ENCODE measurements around the gene JAGN1.
"Not testable (repeated sequence)": the region's sequence is repeated elsewhere in the genome, so short reads cannot be mapped to it uniquely, and the experiment has no call there.

JAGN1 gene

DNA sequence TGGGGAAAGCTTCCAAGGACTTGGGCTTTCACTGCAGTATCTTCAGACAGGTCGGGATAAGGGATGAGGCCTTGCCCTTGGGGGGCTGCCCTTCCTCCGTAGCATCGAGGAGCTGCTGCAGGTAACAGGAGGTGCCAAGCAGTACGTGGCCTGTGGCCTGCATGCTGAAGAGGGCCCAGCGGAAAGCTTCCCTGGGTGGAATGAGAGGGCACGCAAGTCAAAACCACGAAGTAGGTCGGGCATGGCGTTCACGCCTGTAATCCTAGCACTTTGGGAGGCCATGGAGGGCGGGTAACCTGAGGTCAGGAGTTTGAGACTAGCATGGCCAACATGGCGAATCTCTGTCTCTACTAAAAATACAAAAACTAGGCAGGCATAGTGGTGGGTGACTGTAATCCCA, 23.3 kb upstream of the JAGN1 start:
- no peak for DNase-seq (ENCODE audit: low spot score)

DNA sequence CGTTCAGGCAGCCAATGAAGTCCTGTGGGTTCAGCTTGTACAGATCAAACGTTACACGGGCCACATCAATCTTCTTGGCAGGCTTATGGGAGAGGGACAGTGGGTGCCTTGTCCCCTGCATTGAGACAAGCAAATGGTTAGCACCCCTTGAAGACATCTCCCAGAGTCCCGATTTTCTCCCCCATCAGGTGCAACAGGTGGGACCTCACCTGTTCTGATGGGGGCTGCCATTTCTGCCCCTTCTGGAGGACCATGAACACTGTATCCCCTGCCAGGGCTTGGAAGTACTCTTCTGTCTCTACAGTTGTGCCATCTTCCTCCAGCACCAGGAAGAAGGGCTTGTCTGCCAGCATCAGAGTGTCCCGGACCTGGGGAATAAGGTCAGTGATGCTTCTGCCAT, 20.5 kb upstream of the JAGN1 start:
- no peak for DNase-seq (ENCODE audit: low spot score)

DNA sequence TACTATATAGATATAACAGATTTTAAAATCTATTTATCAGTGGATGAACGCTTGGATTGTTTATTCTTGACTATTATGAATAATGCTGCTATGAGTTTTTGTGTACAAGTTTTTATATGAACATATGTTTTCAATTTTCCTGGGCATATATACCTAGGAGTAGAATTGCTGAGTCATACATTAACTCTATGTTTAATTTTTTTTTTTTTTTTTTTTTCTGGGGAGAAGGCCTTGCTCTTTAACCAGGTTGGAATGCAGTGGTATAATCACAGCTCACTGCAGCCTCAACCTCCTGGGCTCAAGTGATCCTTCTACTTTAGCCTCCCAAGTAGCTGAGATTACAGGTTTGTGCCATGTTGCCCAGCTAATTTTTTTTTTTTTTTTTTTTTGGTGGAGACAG, 19.4 kb upstream of the JAGN1 start:
- DNase-seq (ENCODE audit: low spot score) = no peak

DNA sequence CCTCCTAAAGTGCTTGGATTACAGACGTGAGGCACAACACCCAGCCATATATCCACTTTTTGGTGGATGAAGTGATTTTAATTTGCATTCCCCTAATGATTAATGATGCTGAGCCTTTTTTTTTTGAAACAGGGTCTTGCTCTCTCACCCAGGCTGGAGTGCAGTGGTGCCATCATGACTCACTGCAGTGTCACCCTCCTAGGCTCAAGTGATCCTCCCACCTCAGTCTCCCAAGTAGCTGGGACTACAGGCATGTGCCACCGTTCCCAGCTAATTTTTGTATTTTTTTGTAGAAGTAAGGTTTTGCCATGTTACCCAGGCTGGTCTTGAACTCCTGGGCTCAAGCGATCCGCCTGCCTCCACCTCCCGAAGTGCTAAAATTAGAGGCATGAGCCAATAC, 18.3 kb upstream of the JAGN1 start:
- DNase-seq (ENCODE audit: low spot score) = not testable (repeated sequence)

DNA sequence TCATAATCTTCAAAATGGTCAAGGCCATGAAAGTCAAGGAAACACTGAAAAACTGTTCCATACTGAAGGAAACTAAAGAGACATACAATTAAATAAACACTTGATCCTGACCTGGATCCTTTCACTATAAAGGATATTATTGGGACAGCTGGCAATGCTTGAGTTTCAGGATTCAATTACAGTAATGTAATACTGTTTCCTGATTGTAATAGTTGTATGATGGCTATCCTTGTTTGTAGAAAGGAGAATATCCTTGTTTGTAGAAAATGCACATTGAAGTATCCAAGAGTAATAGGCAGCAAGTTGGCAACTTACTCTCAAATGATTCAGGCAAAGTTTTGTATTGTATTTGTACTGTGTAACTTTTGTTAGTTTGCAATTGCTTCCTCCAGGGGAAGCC, 15.0 kb upstream of the JAGN1 start:
- no peak for DNase-seq (ENCODE audit: low spot score)

DNA sequence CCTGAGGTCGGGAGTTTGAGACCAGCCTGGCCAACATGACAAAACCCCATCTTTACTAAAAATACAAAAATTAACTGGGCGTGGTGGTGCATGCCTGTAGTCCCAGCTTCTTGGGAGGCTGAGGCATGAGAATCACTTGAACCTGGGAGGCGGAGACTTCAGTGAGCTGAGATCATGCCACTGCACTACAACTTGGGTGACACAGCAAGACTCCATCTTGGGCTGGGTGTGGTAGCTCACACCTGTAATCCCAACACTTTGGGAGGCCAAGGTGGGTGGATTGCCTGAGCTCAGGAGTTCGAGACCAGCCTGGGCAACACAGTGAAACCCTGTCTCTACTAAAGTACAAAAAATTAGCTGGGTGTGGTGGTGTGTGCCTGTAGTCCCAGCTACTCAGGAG, 14.2 kb upstream of the JAGN1 start:
- not testable (repeated sequence) for DNase-seq (ENCODE audit: low spot score)

DNA sequence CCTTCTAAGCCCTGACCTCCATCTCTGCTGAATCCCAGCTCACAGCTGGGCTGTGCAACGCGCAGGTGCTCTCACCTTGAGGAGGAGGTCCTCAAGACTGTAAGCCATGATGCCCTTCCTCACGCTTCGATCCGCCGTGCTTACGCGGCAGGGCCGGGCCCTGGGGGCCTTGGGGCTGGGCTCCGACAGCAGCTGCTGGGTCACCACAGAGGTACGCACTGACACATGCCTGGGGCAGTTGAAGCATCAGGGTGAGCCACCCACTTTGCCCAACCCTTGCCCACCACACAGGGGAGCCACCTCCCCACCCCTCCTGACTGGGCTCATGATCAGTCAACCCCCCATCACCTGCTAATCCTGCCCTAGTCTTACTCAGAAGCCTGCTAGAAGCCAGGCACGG, 13.4 kb upstream of the JAGN1 start:
- DNase-seq (ENCODE audit: low spot score) = no peak

DNA sequence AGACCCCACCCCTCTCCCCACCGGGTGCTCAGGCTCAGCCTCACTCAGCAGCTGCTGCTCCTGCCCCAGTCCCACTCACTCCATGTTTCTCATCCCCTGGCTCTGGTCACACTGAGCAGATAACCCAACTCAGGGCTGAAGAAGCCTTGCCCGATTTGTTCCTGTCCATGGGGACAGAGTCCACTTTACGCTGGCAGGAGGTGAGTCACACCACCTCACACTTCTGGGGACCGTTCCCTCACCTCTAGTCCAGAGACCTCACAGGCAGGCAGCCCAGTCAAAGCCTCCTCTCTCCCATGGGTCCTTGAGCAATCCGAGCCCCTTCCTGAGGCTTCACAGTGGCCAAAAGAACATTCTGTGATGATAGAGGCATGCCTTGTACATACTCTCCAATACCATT, 11.7 kb upstream of the JAGN1 start:
- DNase-seq (ENCODE audit: low spot score) = no peak

DNA sequence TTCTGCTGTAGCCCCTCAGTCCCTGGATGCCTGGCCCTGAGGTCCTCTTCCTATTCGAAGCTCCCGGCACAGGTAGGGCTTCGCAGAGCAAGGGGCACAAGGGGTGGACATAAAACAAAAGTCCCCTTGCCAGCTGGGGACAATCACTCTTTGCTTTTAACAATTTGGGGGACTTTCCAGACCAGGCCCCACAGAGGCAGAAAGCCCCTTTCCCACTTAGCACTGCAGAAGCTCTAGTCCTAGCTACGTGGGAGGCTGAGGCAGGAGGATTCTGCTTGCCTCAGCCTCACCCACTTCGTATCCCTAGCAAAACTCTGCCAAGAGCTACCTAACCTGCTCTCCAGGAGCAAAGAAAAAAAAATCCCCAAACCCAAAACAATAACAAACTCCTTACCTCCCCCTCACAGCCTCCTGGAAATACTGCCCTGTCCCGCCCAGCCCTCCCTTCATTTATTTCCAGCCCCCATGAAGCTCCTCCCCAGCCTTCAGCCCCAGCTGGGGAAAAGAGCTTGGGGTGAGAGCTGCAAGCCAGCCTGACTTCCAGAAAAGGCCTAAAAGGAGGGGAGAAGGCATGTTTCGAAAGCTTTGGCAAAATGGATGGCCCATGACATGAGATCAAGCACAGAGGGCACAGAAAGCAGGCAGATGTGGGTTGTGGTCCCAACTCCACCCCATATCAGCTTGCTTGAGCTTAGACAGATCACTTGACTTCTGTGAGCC, 10.4 kb upstream of the JAGN1 start, which contains the start of gene CIDEC:
CIDEC (minus strand) TSS at position 424 of the 720 bp plus-strand sequence. CDS start 1,767 bp downstream, outside the sequence.
- DNase-seq (ENCODE audit: low spot score) = no peak

DNA sequence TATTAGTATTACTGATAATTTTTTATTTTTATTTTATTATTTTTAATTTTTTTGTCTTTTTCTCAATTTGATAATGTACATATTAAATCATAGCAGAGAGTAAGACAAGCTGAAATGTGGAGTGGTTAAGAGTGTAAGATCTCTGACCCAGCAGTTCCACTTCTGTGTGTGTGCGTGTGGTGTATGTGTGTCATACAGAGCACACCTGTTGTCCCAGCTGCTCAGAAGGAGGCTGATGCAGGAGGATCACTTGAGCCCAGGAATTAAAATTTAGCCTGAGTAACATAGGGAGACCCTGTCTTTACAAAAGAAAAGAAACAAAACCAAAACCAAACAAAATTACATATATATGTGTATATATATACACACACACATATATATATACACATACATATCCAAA, 9.0 kb upstream of the JAGN1 start:
- DNase-seq (ENCODE audit: low spot score) = no peak

DNA sequence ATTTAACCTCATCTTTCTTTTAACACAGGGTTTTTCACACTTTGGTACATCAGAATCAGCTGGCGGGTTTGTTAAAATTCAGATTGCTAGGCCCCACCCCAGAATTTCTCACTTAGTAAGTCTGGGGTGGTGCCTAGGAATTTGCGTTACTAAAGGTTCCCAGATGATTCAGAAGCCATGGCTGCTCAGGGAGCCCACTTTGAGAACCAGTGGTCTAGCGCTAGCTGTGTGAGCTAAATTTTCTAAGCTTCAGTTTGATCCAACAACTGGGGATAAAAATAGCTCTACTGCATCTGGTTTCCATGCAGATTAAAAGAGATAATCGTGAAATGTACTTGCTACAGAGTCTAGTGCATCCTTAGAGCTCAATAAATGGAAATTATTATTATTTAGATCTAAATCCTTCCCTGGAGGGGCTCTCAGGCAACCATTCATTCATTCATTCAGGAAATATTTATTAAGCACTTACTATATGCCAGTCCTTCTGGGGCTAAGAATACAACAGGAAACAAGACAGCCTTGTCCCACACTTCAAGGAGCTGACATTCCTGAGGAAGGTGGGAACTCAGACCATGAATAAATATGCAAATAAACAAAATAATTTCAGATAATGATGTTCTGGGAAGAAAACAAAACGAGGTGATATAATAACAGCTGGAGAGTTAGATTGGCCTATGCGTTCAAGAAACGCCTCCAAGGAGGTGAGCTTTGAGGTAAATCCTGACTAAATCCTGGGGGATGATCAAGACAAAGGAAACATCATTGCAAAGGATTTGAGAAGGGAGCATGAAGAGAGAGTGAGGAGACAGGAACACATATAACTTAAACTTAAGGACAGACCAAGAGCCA, 6.5 kb upstream of the JAGN1 start:
- no peak for DNase-seq (ENCODE audit: low spot score)

DNA sequence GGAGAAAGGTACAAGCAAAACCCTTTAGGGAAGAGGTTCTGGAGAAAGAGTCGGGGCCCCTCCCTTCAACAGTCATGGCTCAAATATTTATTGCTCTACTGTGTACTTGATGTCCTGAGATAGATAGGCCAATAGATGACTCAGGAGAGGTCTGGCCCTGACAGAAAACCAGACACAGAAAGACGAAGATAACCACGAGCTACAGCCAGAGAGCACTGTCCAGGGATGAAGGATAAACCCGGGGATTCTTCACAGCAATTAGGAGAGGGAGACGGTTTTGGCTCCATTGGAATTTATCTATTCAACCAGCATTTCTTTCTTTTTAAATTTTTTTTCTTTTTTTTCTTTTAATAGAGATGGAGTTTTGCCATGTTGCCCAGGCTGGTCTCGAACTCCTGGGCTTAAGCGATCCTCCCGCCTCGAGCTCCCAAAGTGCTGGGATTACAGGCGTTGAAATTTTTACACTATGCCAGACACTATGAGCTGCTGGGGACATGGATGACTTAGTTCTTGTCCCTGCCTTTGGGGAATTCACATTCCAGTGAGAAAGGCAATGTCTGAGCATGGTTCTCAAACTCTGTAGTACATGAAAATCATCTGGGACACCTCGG, 5.8 kb upstream of the JAGN1 start:
- DNase-seq (ENCODE audit: low spot score) = no peak

DNA sequence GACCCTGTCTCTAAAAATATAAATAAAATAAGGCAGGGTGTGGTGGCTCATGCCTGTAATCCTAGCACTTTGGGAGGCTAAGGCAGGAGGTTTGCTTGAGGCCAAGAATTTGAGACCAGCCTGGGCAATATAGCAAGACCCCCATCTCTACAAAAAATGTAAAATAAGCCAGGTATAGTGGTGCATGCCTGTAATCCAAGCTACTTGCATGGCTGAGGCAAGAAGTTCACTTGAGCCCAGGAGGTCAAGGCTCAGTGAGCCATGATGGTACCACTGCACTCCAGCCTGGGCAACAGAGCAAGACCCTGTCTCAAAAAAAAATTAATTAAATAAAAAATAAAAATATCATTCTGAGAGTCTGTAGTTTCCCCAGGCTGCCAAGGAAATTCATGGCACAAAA, 4.1 kb upstream of the JAGN1 start:
- DNase-seq (ENCODE audit: low spot score) = no peak

DNA sequence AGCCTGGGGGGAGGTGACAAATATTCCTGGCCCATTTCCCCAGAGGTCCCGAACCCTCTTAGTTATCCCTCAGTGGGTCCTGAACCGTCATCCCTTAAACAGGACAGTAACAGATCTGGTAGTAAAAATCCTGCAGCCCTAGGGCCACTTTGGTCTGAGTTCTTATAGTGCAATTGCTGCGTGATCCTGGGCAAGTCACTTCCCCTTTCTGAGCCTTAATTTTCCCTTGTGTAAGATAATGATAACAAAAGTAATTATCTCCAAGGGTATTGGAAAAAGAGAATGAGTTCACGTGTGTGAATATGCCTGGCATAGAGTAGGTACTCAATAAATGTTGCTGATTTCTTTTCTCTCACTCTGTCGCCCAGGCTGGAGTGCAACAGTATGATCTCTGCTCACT, 2.9 kb upstream of the JAGN1 start:
- no peak for DNase-seq (ENCODE audit: low spot score)

DNA sequence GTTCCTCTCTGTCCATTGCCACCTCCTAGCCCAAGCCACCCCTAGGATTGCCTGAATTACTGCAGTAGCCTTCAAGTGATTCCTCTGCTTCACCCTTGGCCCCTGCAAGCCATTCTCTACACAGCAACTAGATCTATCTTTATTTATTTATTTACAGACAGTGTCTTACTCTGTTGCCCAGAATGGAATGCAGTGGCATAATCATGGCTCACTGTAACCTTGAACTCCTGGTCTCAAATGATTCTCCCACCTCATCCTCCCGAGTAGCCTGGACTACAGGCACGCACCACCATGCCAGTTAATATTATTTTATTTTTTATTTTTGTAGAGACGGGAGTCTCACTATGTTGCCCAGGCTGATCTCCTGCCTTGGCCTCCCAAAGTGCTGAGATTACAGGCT, 1.9 kb upstream of the JAGN1 start:
- DNase-seq (ENCODE audit: low spot score) = no peak

DNA sequence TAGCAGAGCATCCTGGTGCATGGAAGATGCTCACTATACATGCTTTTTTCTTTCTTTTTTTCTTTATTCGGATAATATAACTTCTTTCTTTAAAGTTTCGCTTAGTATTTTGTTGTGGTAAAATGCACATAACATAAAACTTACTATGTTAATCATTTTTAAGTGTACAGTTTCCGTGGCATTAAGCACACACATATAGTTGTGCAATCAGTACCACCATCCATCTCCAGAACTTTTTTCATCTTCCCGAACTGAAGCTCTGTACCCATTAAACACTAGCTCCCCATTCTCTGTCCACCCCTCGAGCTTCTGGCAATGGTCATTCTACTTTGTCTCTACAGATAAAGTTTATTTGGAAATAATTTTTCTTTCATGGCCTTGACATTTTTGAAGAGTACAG, 1.0 kb upstream of the JAGN1 start:
- no peak for DNase-seq (ENCODE audit: low spot score)

DNA sequence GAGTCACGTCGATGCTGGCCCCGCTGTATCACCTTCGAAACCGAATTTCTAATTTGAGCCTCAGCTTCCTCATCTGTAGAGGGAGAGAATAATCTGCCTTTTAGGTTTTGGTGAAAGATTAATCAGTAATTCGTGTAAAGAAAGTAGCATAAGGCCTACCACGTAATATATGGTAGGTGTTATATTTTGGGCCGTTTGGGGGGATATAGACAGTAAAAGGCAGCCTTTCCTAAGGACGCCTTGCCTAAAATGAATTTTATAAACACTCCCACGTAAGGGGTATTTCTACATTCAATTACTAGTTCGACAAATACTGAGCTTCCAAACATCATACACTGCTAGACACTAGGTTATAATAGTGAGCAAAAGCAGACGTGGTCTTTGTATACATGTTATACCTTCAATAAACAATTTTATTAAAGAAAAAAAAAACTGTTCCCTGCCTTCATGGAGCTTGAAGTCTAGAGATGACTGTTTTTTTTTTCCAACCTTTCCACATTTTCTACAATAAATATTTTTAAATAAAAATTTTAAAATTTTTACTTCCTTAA, 737 bp downstream of the JAGN1 start:
- DNase-seq (ENCODE audit: low spot score) = no peak

DNA sequence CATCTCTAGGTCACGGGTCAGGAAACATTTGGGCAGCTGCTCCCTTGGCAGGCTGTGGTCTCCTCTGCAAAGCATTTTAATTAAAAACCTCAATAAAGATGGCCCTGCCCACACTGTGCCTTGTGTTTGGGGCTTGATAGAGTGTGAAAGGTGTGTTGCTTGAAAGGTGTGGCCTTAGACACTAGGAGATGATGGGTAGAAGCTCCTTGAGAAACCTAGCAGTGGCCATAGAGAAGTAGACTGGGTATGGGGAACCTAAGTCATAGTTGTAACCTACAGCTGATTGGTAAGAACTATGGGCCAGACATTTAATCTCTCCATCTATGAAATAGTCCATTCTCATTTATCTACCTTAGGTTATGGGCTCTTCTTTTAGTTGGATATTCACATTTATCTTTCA, 3.3 kb downstream of the JAGN1 start:
- DNase-seq (ENCODE audit: low spot score) = no peak

DNA sequence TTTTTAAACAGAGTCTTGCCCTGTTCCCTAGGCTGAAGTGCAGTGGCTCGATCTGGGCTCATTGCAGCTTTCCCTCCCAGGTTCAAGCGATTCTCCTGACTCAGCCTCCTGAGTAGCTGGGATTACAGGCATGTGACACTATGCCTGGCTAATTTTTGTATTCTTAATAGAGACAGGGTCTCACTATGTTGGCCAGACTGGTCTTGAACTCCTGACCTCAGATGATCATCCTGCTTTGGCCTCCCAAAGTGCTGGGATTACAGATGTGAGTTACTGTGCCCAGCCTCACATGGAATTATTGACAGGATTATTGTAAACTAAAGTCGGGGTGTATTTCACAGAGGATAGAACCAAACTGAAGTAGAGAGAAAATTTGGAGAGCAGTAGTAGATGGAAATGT, 5.3 kb downstream of the JAGN1 start:
- not testable (repeated sequence) for DNase-seq (ENCODE audit: low spot score)

DNA sequence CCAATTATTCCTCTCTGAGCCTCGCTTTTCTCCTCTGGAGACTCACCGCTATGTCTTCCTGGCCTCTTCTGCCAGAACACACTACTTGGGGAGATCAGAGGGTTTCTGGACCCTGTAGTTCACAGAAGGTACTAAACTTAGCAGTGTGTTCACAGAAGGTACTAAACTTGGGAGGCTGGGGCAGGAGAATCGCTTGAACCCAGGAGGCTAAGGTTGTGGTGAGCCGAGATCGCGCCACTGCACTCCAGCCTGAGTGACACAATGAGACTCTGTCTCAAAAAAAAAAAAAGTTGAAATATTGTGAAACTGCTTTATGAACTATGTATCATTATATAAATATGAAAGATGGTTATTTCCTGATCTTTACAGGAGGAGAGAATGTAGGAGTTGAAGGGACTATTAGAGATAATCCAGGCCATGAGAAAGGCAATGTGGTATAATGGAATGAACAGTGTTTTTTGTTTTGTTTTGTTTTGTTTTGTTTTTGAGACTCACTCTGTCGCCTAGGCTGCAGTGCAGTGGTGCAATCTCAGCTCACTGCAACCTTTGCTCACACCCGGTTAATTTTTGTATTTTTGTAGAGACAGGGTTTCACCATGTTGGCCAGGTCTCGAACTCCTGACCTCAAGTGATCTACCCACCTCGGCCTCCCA, 6.5 kb downstream of the JAGN1 start:
- not testable (repeated sequence) for DNase-seq (ENCODE audit: low spot score)

DNA sequence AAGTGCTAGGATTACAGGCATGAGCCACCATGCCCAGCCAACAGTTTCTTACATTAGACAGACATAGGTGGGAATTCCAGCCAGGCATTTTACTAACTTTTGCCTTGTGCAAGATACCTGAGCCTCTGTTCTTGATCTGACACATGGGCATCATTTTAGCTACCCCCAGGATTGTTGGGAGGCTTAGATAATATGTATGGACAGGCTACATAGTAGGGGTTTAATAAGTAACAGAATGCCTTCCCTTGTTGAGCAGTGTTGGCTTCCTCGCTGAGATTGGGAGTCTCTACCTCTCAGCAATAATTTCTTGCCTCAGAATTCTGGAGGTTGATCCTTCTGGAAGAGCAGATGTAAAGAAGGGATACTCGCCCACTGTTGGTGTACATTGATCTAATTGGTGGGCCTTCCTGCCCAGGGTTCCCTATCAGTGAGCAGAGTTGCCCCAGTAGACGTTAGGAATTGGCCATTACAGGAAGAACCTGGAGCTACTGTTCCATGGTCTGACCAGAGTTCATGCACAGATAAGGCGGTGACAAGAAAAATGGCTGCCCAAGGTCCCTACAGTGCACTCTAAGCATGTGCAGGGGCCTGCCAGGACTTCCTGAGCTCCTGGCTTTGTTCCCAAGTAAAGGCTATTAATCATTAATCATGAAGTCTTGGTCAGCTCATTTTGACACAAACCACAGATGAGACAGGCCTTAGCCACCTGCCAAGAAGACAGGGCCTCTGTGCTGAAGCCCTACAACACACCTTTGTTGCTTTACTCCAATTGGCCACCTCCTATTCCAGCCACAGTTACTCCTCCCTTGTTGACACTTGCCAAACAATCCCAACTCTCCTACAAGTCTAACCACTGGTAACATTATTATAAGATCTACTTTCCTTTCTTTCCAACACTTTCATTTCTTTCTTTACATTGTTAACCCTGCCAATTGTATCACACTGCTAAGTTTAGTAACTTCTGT, 7.3 kb downstream of the JAGN1 start:
- DNase-seq (ENCODE audit: low spot score) = no peak
